GM12892 (cell line): ENCODE measurements around the gene R3HDM1.

Experiments
- POLR2A ChIP-seq: IDR thresholded peaks from 2 replicates; pipeline ENCODE4 v1.6.1; 2011; ENCODE audit warnings: low read depth, low read length, control low read depth
- POLR2AphosphoS5 ChIP-seq: IDR thresholded peaks from 2 replicates; pipeline ENCODE4 v1.6.1; 2011; ENCODE audit warnings: low read depth, low read length, control low read depth

GRCh38 chr2:135741395-135742324, 210.4 kb downstream of the R3HDM1 start, which contains the start of gene UBXN4:
- TF ChIP-seq POLR2AphosphoS5 (peak; percentile 90), POLR2A (peak; percentile 89)
